Gastroesophageal sphincter (tissue), 4 donors: ENCODE measurements around the gene BUD31. TPM values are rescaled to one million over a fixed set of nuclear protein-coding genes. Genes with fewer than 3 reads are reported as not detected.
"Not testable (repeated sequence)": the region's sequence is repeated elsewhere in the genome, so short reads cannot be mapped to it uniquely, and the experiment has no call there.

Source experiments
- ATAC-seq: fragments of 150-250 bp; one replicate; pipeline ENCODE4 v1.9.1; 2016; ENCODE audit warnings: mild to moderate bottlenecking, moderate library complexity
- H3K27ac ChIP-seq, 4 donors: fragments of 200-600 bp; sonication (generic) in 3 of 4; 1 replicate in 3 of 4; 2 replicates in 1 of 4; pipeline ENCODE4 v1.5.1; 2016 to 2019
- H3K27me3 ChIP-seq: fragments of 200-600 bp; sonication (generic); one replicate; pipeline ENCODE4 v1.5.1; 2019
- H3K36me3 ChIP-seq, 2 donors: fragments of 200-600 bp; sonication (generic); one replicate each; pipeline ENCODE4 v1.5.1; 2019; ENCODE audit warnings: control low read depth in 1 of 2
- H3K4me1 ChIP-seq, 3 donors: fragments of 200-600 bp; sonication (generic); 1 replicate in 2 of 3; 2 replicates in 1 of 3; pipeline ENCODE4 v1.5.1; 2016 to 2019; ENCODE audit warnings: control low read depth in 2 of 3
- H3K4me3 ChIP-seq, 2 donors: fragments of 200-600 bp; sonication (generic); one replicate each; pipeline ENCODE4 v1.5.1; 2019; ENCODE audit warnings: mild to moderate bottlenecking in 1 of 2, moderate library complexity in 1 of 2
- H3K9me3 ChIP-seq, 3 donors: fragments of 200-600 bp; sonication (generic); one replicate each; pipeline ENCODE4 v1.5.1; 2017 to 2019; ENCODE audit warnings: control low read depth in 2 of 3
- CTCF ChIP-seq, 4 experiments: fragments of 200-600 bp in 2 of 4; fragments of 450-650 bp in 2 of 4; sonication (generic) in 1 of 4; IDR thresholded peaks; one replicate each; pipeline ENCODE4 v1.5.1; 2017 to 2019; ENCODE audit warnings: antibody characterized with exemption in 4 of 4, mild to moderate bottlenecking in 2 of 4, moderate library complexity in 2 of 4
- EP300 ChIP-seq: sonication (generic); formaldehyde crosslinking; IDR thresholded peaks from one replicate; pipeline ENCODE4 v1.6.1; 2017; ENCODE audit warnings: antibody characterized with exemption, mild to moderate bottlenecking
- POLR2A ChIP-seq, 2 donors: fragments of 450-650 bp; IDR thresholded peaks; one replicate each; pipeline ENCODE4 v1.6.1; 2017; ENCODE audit warnings: antibody characterized with exemption in 2 of 2, mild to moderate bottlenecking in 2 of 2, moderate library complexity in 1 of 2
- POLR2AphosphoS5 ChIP-seq: sonication (generic); formaldehyde crosslinking; IDR thresholded peaks from one replicate; pipeline ENCODE4 v1.6.1; 2017; ENCODE audit warnings: antibody characterized with exemption
- WGBS, 2 donors: methylation state at CpG; one replicate each; pipeline ENCODE4 v1.1.5; 2018; ENCODE audit warnings: low coverage in 1 of 2; 5-methylcytosine and 5-hydroxymethylcytosine counted together
- total RNA-seq, 4 donors: library from RNA; depleted of rRNA; stranded (reverse); fragments of >200 nt; gene quantifications; one replicate each; pipeline ENCODE4 v1.1.0, GENCODE V29; 2016

BUD31 gene
- total RNA-seq, 4 donors from 2014 or later: 47.3 to 73.4 (median 70.0) TPM

- peak overlapping the region; percentile 59 to 93 for H3K4me3 ChIP-seq
- ATAC-seq: peak; percentile 78
- TF ChIP-seq EP300: no peak
- TF ChIP-seq POLR2A (IDR thresholded peaks at IDR 0.05): peak; percentile 22 to 25
- TF ChIP-seq POLR2AphosphoS5: peak; percentile 59
- WGBS, 2 donors: 59% methylated on average over 2 of the region's 58 CpGs; no CpG with 5 or more reads in 1 of the 2 donors
- no peaks in the 10 kb centered on the region for H3K9me3 ChIP-seq
- H3K4me1 ChIP-seq: peaks cover 0 to 56% (median 13%) of the 10 kb centered on the region in 3 donors
- no peaks in the 10 kb centered on the region for H3K27me3 ChIP-seq
- H3K36me3 ChIP-seq: peaks cover 0 to 14% of the 10 kb centered on the region in 2 donors
- peak overlapping the region; percentile 11 to 92 (median 89) for H3K27ac ChIP-seq
Measured at GRCh38 chr7:99375070-99375807, 33.5 kb upstream of the BUD31 start.

GRCh38 chr7:99379043-99379577 lies 29.7 kb upstream of the BUD31 start:
- Histone ChIP-seq H3K27ac (peak overlapping the region; percentile 13 to 87 (median 84)), H3K36me3 (peaks cover 0 to 22% of the 10 kb centered on the region in 2 donors), H3K27me3 (no peaks in the 10 kb centered on the region), H3K9me3 (no peaks in the 10 kb centered on the region), H3K4me1 (peaks cover 0 to 60% (median 29%) of the 10 kb centered on the region in 3 donors), H3K4me3 (peak overlapping the region in 1 of 2 donors; percentile 32)
- WGBS, 2 donors: 23 to 40% methylated on average over 3 to 6 of the region's 7 CpGs
- TF ChIP-seq EP300 (no peak), POLR2AphosphoS5 (peak; percentile 35), CTCF (IDR thresholded peaks at IDR 0.05) (peak in 1 of 4 experiments; percentile 41)
- ATAC-seq: peak; percentile 84

- H3K36me3 ChIP-seq: peaks cover 0 to 23% of the 10 kb centered on the region in 2 donors
- not testable (repeated sequence) for ATAC-seq, H3K27me3 ChIP-seq, H3K9me3 ChIP-seq
- peak overlapping the region; percentile 13 to 87 (median 84) for H3K27ac ChIP-seq
- WGBS, 2 donors: 25 to 62% methylated on average over 2 to 6 of the region's 7 CpGs
- peak overlapping the region in 1 of 2 donors; percentile 32 for H3K4me3 ChIP-seq
- H3K4me1 ChIP-seq: peaks cover 0 to 55% (median 29%) of the 10 kb centered on the region in 3 donors
Measured at GRCh38 chr7:99379693-99380031, 29.1 kb upstream of the BUD31 start.

- H3K27me3 ChIP-seq: no peaks in the 10 kb centered on the region
- WGBS, 2 donors: 15 to 43% methylated on average over 2 of the region's 12 CpGs
- H3K27ac ChIP-seq: peak overlapping the region; percentile 13 to 87 (median 84)
- H3K9me3 ChIP-seq: no peaks in the 10 kb centered on the region
- H3K4me1 ChIP-seq: peaks cover 0 to 52% (median 29%) of the 10 kb centered on the region in 3 donors
- ATAC-seq: peak; percentile 16
- peak overlapping the region in 1 of 2 donors; percentile 32 for H3K4me3 ChIP-seq
- TF ChIP-seq CTCF (IDR thresholded peaks at IDR 0.05) (no peak), POLR2A (IDR thresholded peaks at IDR 0.05) (no peak), POLR2AphosphoS5 (no peak), EP300 (no peak)
- peaks cover 0 to 23% of the 10 kb centered on the region in 2 donors for H3K36me3 ChIP-seq
Measured at GRCh38 chr7:99380032-99380822, 28.5 kb upstream of the BUD31 start.

- Histone ChIP-seq H3K27ac (peak overlapping the region in 3 of 4 donors; percentile 82 to 87 (median 85)), H3K4me3 (peak overlapping the region in 1 of 2 donors; percentile 32), H3K27me3 (no peaks in the 10 kb centered on the region), H3K4me1 (peaks cover 0 to 44% (median 29%) of the 10 kb centered on the region in 3 donors), H3K36me3 (peaks cover 0 to 31% of the 10 kb centered on the region in 2 donors), H3K9me3 (no peaks in the 10 kb centered on the region)
- ATAC-seq: no peak
- TF ChIP-seq CTCF (IDR thresholded peaks at IDR 0.05) (no peak), POLR2AphosphoS5 (no peak)
- WGBS, 2 donors: 67 to 85% methylated on average over 1 to 5 of the region's 16 CpGs
Measured at GRCh38 chr7:99380823-99381663, 27.7 kb upstream of the BUD31 start.
